NCI-H774 (cell line): Measurements from ENCODE around the gene C20orf141.

ENCODE experiments used
- DNase-seq: peaks from one replicate; lab custom pipeline; 2025; lab: John Stamatoyannopoulos, UW

The C20orf141 gene

GRCh38 chr20:2849529-2849928 lies 34.7 kb downstream of the C20orf141 start:
- no peak for DNase-seq

GRCh38 chr20:2851086-2851485 lies 36.3 kb downstream of the C20orf141 start:
- DNase-seq: no peak

GRCh38 chr20:2858591-2858990 lies 43.8 kb downstream of the C20orf141 start:
- DNase-seq: no peak

GRCh38 chr20:2859330-2860121 lies 44.7 kb downstream of the C20orf141 start:
- DNase-seq: no peak

- no peak for DNase-seq
These were observed 49.8 kb downstream of the C20orf141 start for GRCh38 chr20:2864626-2865025.

GRCh38 chr20:2865101-2865500 lies 50.3 kb downstream of the C20orf141 start:
- DNase-seq: no peak
